GM23338 (cell line): Measurements from ENCODE around the gene IDE. TPM values are rescaled to one million over a fixed set of nuclear protein-coding genes. Genes with fewer than 3 reads are reported as not detected.

ENCODE experiments used
- ATAC-seq: fragments of 200-7000 bp; cut with Tn5 transposase; 3 replicates; pipeline ENCODE4 v1.9.1; 2020
- DNase-seq: peaks from one replicate; pipeline ENCODE4 v3.0.0-alpha.2; 2015; ENCODE audit warnings: low spot score
- H2AFZ ChIP-seq: fragments of 200-600 bp; sonication (generic); 2 replicates; pipeline ENCODE4 v1.8.0; 2016; ENCODE audit warnings: antibody characterized with exemption, mild to moderate bottlenecking, moderate library complexity
- H3F3A ChIP-seq: fragments of 200-600 bp; sonication (generic); replicated peaks from 2 replicates; pipeline ENCODE4 v1.8.0; 2017; ENCODE audit warnings: antibody characterized with exemption, mixed run types, low read depth
- H3K27ac ChIP-seq: fragments of 200-600 bp; sonication (generic); 2 replicates; pipeline ENCODE4 v1.6.1; 2016; ENCODE audit warnings: low read depth
- H3K27me3 ChIP-seq: fragments of 200-600 bp; sonication (generic); 2 replicates; pipeline ENCODE4 v1.8.0; 2016; ENCODE audit warnings: mild to moderate bottlenecking, mixed run types, moderate library complexity; ENCODE audit not compliant: insufficient read depth
- H3K36me3 ChIP-seq: fragments of 200-600 bp; sonication (generic); 2 replicates; pipeline ENCODE4 v1.8.0; 2016; ENCODE audit warnings: mild to moderate bottlenecking; ENCODE audit not compliant: insufficient read depth
- H3K4me1 ChIP-seq: fragments of 200-600 bp; sonication (generic); 2 replicates; pipeline ENCODE4 v1.8.0; 2016; ENCODE audit warnings: mild to moderate bottlenecking, moderate library complexity; ENCODE audit not compliant: insufficient read depth
- H3K4me2 ChIP-seq: fragments of 200-600 bp; sonication (generic); 2 replicates; pipeline ENCODE4 v1.7.1; 2017; ENCODE audit warnings: mixed run types
- H3K4me3 ChIP-seq: fragments of 200-600 bp; sonication (generic); 2 replicates; pipeline ENCODE4 v1.6.1; 2016; ENCODE audit warnings: mixed run types
- H3K79me2 ChIP-seq: fragments of 200-600 bp; sonication (generic); replicated peaks from 2 replicates; pipeline ENCODE4 v1.8.0; 2017; ENCODE audit warnings: mild to moderate bottlenecking; ENCODE audit not compliant: insufficient read depth
- H3K9me2 ChIP-seq: fragments of 200-600 bp; sonication (generic); 2 replicates; pipeline ENCODE4 v1.8.0; 2017; ENCODE audit not compliant: insufficient read depth
- H4K20me1 ChIP-seq: fragments of 200-600 bp; sonication (generic); replicated peaks from 2 replicates; pipeline ENCODE4 v1.8.0; 2017; ENCODE audit warnings: mild to moderate bottlenecking; ENCODE audit not compliant: insufficient read depth
- H3K27ac Mint-ChIP-seq: 2 replicates; pipeline ENCODE4 v1.8.0; 2020; ENCODE audit warnings: inconsistent platforms, mild to moderate bottlenecking, moderate library complexity, mixed read lengths
- H3K27me3 Mint-ChIP-seq: 3 replicates; pipeline ENCODE4 v1.8.0; 2022; ENCODE audit warnings: low read depth, mild to moderate bottlenecking, moderate library complexity, mixed read lengths, inconsistent platforms; ENCODE audit not compliant: insufficient read depth, poor library complexity
- H3K36me3 Mint-ChIP-seq: 3 replicates; pipeline ENCODE4 v1.8.0; 2021; ENCODE audit warnings: low read depth, mild to moderate bottlenecking, inconsistent platforms, moderate library complexity, mixed read lengths
- H3K4me1 Mint-ChIP-seq: 3 replicates; pipeline ENCODE4 v1.8.0; 2020; ENCODE audit warnings: mild to moderate bottlenecking, inconsistent platforms, mixed read lengths
- H3K4me3 Mint-ChIP-seq: 3 replicates; pipeline ENCODE4 v1.8.0; 2021; ENCODE audit warnings: moderate library complexity, mild to moderate bottlenecking, inconsistent platforms, mixed read lengths
- H3K9me3 Mint-ChIP-seq: 3 replicates; pipeline ENCODE4 v1.8.0; 2020; ENCODE audit warnings: moderate library complexity, mild to moderate bottlenecking, inconsistent platforms, mixed read lengths
- EZH2 ChIP-seq: fragments of 200-600 bp; sonication (generic); IDR thresholded peaks from one replicate; pipeline ENCODE4 v1.8.0; 2017; ENCODE audit warnings: antibody characterized with exemption, mild to moderate bottlenecking, low read depth; ENCODE audit not compliant: unreplicated experiment
- NANOG ChIP-seq: IDR thresholded peaks from 2 replicates; pipeline ENCODE4 v1.6.1; 2016; ENCODE audit warnings: antibody characterized with exemption, borderline replicate concordance
- POLR2AphosphoS5 ChIP-seq: IDR thresholded peaks from 2 replicates; pipeline ENCODE4 v1.6.1; 2016; ENCODE audit warnings: antibody characterized with exemption, low read depth
- REST ChIP-seq: IDR thresholded peaks from one replicate; pipeline ENCODE4 v1.6.1; 2018; ENCODE audit warnings: antibody characterized with exemption; ENCODE audit not compliant: unreplicated experiment
- STAT1 ChIP-seq: IDR thresholded peaks from one replicate; pipeline ENCODE4 v1.6.1; 2016; ENCODE audit warnings: antibody characterized with exemption; ENCODE audit not compliant: unreplicated experiment
- ZNF114 ChIP-seq: fragments of 250-450 bp; sonication (Bioruptor Pico); IDR thresholded peaks from 2 replicates; pipeline ENCODE4 v1.5.0; 2020; ENCODE audit warnings: mild to moderate bottlenecking, moderate library complexity
- polyA plus RNA-seq: library from polyadenylated mRNA; unstranded; fragments of >200 nt; fragmentation: Nextera tagmentation; extraction: Ambion mirVana; gene quantifications from 2 replicates; pipeline ENCODE4 v1.2.1, GENCODE V29; 2016
- total RNA-seq: library from RNA; depleted of rRNA; stranded (reverse); fragments of >200 nt; shearing (Covaris generic); gene quantifications from 2 replicates; pipeline ENCODE4 v1.2.3, GENCODE V29; 2014
- TF ChIP-seq, protein P1 (sequence below): IDR thresholded peaks from 2 replicates; pipeline ENCODE4 v1.6.1; 2016; ENCODE audit warnings: antibody characterized with exemption
- TF ChIP-seq, protein P2 (sequence below): fragments of 250-450 bp; sonication (Bioruptor Pico); IDR thresholded peaks from 2 replicates; pipeline ENCODE4 v1.5.0; 2020; ENCODE audit warnings: mild to moderate bottlenecking, moderate library complexity

IDE gene
- total and polyA plus RNA-seq, 2 experiments from 2014 or later = 12.9 to 36.3 TPM

GRCh38 chr10:92559046-92559445 lies 14.8 kb downstream of the IDE start:
- Histone ChIP-seq H3K27ac (no peak overlapping the region), H4K20me1 (no peaks in the 10 kb centered on the region; the same call in 1 of the 2 replicates), H3K27me3 (no peaks in the 10 kb centered on the region), H3F3A (no peaks in the 10 kb centered on the region), H3K9me2 (no peaks in the 10 kb centered on the region), H3K4me1 (no peaks in the 10 kb centered on the region), H3K79me2 (peaks cover 59% of the 10 kb centered on the region), H2AFZ (no peak overlapping the region), H3K4me2 (no peak overlapping the region), H3K36me3 (peaks cover 8% of the 10 kb centered on the region; the same call in 1 of the 2 replicates), H3K4me3 (no peak overlapping the region)
- no peak for ATAC-seq
- Mint-ChIP-seq H3K9me3 (peaks cover 7% of the 10 kb centered on the region; the same call in 2 of the 3 replicates), H3K36me3 (peaks cover 78% of the 10 kb centered on the region), H3K4me1 (no peaks in the 10 kb centered on the region), H3K4me3 (no peak overlapping the region), H3K27me3 (peaks cover 2% of the 10 kb centered on the region), H3K27ac (no peak overlapping the region)
- TF ChIP-seq EZH2 = no peak
- TF ChIP-seq, protein P1, sequence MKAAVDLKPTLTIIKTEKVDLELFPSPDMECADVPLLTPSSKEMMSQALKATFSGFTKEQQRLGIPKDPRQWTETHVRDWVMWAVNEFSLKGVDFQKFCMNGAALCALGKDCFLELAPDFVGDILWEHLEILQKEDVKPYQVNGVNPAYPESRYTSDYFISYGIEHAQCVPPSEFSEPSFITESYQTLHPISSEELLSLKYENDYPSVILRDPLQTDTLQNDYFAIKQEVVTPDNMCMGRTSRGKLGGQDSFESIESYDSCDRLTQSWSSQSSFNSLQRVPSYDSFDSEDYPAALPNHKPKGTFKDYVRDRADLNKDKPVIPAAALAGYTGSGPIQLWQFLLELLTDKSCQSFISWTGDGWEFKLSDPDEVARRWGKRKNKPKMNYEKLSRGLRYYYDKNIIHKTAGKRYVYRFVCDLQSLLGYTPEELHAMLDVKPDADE = no peak
- no peak for TF ChIP-seq REST
- no peak for TF ChIP-seq POLR2AphosphoS5
- TF ChIP-seq, protein P2, sequence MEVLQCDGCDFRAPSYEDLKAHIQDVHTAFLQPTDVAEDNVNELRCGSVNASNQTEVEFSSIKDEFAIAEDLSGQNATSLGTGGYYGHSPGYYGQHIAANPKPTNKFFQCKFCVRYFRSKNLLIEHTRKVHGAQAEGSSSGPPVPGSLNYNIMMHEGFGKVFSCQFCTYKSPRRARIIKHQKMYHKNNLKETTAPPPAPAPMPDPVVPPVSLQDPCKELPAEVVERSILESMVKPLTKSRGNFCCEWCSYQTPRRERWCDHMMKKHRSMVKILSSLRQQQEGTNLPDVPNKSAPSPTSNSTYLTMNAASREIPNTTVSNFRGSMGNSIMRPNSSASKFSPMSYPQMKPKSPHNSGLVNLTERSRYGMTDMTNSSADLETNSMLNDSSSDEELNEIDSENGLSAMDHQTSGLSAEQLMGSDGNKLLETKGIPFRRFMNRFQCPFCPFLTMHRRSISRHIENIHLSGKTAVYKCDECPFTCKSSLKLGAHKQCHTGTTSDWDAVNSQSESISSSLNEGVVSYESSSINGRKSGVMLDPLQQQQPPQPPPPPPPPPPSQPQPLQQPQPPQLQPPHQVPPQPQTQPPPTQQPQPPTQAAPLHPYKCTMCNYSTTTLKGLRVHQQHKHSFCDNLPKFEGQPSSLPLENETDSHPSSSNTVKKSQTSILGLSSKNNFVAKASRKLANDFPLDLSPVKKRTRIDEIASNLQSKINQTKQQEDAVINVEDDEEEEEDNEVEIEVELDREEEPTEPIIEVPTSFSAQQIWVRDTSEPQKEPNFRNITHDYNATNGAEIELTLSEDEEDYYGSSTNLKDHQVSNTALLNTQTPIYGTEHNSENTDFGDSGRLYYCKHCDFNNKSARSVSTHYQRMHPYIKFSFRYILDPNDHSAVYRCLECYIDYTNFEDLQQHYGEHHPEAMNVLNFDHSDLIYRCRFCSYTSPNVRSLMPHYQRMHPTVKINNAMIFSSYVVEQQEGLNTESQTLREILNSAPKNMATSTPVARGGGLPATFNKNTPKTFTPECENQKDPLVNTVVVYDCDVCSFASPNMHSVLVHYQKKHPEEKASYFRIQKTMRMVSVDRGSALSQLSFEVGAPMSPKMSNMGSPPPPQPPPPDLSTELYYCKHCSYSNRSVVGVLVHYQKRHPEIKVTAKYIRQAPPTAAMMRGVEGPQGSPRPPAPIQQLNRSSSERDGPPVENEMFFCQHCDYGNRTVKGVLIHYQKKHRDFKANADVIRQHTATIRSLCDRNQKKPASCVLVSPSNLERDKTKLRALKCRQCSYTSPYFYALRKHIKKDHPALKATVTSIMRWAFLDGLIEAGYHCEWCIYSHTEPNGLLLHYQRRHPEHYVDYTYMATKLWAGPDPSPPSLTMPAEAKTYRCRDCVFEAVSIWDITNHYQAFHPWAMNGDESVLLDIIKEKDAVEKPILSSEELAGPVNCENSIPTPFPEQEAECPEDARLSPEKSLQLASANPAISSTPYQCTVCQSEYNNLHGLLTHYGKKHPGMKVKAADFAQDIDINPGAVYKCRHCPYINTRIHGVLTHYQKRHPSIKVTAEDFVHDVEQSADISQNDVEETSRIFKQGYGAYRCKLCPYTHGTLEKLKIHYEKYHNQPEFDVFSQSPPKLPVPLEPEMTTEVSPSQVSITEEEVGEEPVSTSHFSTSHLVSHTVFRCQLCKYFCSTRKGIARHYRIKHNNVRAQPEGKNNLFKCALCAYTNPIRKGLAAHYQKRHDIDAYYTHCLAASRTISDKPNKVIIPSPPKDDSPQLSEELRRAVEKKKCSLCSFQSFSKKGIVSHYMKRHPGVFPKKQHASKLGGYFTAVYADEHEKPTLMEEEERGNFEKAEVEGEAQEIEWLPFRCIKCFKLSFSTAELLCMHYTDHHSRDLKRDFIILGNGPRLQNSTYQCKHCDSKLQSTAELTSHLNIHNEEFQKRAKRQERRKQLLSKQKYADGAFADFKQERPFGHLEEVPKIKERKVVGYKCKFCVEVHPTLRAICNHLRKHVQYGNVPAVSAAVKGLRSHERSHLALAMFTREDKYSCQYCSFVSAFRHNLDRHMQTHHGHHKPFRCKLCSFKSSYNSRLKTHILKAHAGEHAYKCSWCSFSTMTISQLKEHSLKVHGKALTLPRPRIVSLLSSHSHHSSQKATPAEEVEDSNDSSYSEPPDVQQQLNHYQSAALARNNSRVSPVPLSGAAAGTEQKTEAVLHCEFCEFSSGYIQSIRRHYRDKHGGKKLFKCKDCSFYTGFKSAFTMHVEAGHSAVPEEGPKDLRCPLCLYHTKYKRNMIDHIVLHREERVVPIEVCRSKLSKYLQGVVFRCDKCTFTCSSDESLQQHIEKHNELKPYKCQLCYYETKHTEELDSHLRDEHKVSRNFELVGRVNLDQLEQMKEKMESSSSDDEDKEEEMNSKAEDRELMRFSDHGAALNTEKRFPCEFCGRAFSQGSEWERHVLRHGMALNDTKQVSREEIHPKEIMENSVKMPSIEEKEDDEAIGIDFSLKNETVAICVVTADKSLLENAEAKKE (CRISPR knock-in tag) = no peak
- TF ChIP-seq NANOG = no peak
- TF ChIP-seq ZNF114 (CRISPR knock-in tag) = no peak
- no peak for TF ChIP-seq STAT1
- DNase-seq = no peak
